GM19324 (cell line): ENCODE measurements around the gene TAOK3.
"Not testable (repeated sequence)": the region's sequence is repeated elsewhere in the genome, so short reads cannot be mapped to it uniquely, and the experiment has no call there.

Experiments used
- ATAC-seq: cut with Tn5 transposase; IDR thresholded peaks from one replicate; pipeline ENCODE4 v1.9.1; 2021; ENCODE audit warnings: mild to moderate bottlenecking, moderate library complexity; ENCODE audit not compliant: unreplicated experiment, low FRiP score

TAOK3 gene

GRCh38 chr12:118372541-118373495 lies at the start of gene TAOK3:
Gene TAOK3, minus strand, starts transcription at chr12:118372907. Its CDS starts 117,340 bp downstream, at chr12:118255567.
- ATAC-seq: peak; percentile 85

GRCh38 chr12:118420673-118421072 lies 48.0 kb upstream of the TAOK3 start:
- ATAC-seq: no peak

GRCh38 chr12:118418385-118419057 lies 45.8 kb upstream of the TAOK3 start:
- ATAC-seq: no peak

GRCh38 chr12:118417942-118418341 lies 45.2 kb upstream of the TAOK3 start:
- no peak for ATAC-seq

GRCh38 chr12:118409834-118410233 lies 37.1 kb upstream of the TAOK3 start:
- no peak for ATAC-seq

GRCh38 chr12:118408241-118408640 lies 35.5 kb upstream of the TAOK3 start:
- not testable (repeated sequence) for ATAC-seq

GRCh38 chr12:118404876-118405521 lies 32.3 kb upstream of the TAOK3 start:
- ATAC-seq: no peak

GRCh38 chr12:118402251-118402650 lies 29.5 kb upstream of the TAOK3 start:
- ATAC-seq: no peak

GRCh38 chr12:118398940-118399339 lies 26.2 kb upstream of the TAOK3 start:
- ATAC-seq: no peak

GRCh38 chr12:118398524-118398923 lies 25.8 kb upstream of the TAOK3 start:
- no peak for ATAC-seq

- no peak for ATAC-seq
Observed at GRCh38 chr12:118397708-118398440, 25.2 kb upstream of the TAOK3 start.

- no peak for ATAC-seq
Observed at GRCh38 chr12:118391836-118392235, 19.1 kb upstream of the TAOK3 start.

GRCh38 chr12:118391424-118391823 lies 18.7 kb upstream of the TAOK3 start:
- ATAC-seq: no peak

- no peak for ATAC-seq
Observed at GRCh38 chr12:118377884-118378470, 5.3 kb upstream of the TAOK3 start.

GRCh38 chr12:118377021-118377883 lies 4.5 kb upstream of the TAOK3 start:
- ATAC-seq: no peak

GRCh38 chr12:118376089-118377020 lies 3.6 kb upstream of the TAOK3 start, which contains the start of gene SUDS3:
Gene SUDS3, plus strand, starts transcription at chr12:118376555. Its CDS starts 137 bp downstream, at chr12:118376692.
- ATAC-seq: peak; percentile 26

- no peak for ATAC-seq
Observed at GRCh38 chr12:118375348-118375747, 2.6 kb upstream of the TAOK3 start.

- no peak for ATAC-seq
Observed at GRCh38 chr12:118374909-118375308, 2.2 kb upstream of the TAOK3 start.
